NCI-H2107 (cell line): ENCODE results near the gene OCRL.

Experiments used
- DNase-seq: peaks from one replicate; lab custom pipeline; 2025; lab: John Stamatoyannopoulos, UW

OCRL gene

DNA sequence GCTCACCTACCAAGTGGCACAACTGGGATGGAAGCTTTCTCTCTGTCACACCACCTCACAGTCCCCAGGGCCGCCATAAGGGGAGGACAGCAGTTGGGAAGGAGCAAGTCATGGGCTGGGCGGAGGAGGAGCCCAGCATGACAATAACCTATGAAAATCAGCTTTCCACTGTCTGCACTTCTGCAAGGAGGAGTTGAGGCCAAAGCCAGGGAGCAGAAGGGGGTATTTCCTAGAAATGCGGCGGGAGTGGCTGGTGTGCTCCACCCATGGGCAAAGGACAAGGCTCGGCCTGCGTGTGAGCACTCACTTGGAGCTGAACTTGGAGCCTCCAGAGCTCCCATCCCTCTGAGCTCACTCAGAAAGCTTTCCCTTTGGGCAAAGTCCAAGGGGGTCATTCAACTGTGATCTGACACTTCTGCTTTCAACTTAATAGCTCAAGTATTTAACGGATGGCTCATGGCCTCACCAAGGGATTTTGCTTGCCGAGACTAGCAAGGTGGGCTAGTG is 96.2 kb downstream of the OCRL start:
- DNase-seq: no peak

DNA sequence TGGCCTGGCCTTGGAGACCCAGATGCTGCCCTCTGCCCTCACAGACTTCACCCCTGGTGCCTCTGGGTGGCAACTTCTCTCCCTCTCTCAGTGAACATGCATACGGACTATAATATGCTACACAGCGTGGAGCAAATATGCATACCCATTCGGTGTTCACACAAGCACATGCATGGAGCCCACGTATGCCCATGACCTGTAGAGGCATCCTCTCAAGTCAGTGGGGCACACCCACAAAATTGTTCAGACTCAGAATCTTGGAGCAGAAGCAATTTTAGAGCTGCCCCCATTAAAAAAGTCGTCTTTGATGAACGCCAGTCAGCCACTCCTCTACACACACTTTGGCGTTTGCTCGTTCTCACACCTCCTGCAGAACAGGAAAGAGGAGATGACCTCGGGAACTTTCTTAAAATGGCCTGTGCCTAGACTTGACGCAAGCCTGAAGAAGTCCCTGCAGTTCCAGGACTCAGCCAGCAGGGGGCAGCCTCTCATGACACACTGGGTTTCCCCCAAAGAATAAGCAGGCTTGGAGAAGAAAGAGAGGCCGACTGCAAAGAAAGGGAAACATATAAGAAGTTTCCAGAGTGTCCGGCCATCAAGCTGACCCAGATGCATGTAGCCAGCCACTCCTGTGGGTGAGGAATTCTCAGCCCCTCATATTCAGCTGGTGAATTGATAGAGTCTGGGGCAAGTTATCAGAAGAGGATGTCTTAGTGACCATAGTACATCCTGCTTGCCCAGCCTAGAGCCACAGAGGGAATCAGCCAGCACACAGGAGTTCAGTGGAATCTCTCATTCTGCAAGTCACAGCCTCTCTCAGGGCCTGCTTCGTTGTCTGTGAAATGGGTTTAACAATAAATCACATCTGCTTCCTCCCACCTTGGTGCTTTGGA is 97.4 kb downstream of the OCRL start:
- DNase-seq: peak; percentile 14

DNA sequence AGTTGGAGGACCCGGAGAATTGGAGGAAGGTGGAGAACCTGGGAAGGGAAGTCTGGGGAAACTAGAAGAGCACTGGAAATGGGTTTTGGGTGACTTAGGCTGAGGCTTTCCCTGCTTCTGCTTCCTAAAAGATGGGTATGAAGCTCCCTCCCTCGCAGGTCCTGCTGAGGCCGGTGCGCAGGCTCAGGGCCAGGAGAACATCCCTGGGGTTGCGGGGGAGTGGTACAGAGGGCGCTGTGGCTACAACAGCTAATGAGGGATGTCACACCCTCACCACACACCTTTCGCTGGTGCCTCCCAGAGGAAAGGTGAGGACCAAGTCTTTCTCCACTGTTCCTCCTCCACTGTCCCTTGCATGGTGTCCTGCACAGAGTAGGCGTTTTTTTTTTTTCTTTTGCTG is 98.9 kb downstream of the OCRL start:
- no peak for DNase-seq

DNA sequence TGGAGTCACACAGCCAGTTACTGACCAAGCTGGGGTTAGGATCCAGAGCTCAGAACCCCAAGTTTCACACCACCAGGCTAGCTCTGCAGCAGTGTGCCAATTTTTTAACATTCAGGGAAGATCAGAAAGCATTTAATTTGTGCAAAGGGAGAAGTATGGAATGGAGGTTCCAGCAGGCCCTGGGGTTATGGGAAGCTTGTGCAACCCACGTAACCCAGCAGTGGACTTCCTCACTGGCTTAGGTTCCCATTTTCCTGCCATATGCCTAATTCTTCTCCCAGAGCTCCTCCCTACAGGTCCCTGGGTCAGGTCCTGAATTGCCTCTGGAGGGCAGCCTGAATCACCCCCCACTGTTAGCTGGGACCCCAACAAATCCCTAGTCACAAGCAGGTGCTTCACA is 100.7 kb downstream of the OCRL start:
- no peak for DNase-seq

DNA sequence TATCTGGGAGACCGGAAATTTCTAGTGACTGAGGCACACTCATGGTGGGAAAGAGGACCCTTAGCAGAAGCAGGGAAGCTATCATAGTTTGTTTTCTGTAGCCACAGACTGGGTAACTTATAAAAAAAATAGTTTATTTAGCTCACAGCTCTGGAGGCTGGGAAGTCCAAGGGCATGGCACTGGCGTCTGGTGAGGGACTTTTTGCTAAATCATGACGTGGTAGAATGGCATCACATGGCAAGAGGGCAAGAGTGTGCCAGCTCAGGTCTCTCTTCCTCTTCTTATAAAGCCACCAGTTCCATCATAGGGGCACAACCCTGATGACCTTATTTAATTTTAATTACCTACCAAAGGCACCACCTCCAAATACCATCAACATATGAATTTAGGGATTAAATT is 101.4 kb downstream of the OCRL start:
- DNase-seq: no peak

DNA sequence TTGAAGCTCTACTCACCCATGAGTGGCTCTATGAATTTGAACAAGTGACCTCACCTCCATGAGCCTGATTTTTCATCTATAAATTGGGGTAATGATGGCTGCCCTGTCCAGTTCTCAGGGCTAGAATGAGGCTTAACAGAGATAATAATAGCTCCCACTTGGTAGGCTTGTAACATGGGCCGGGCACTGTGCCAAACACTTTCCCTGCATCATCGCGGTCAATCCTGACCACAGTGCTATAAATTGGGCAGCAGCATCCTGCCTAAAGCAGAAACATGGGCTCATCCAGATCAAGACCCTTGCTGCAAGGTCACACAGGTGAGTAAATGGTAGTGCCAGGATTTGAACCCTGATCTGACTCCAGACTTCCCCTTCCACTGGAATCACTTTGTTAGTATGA is 101.9 kb downstream of the OCRL start:
- no peak for DNase-seq
